Heart right ventricle (tissue), 16 donors: Measurements from ENCODE around the gene KLK10. TPM values are rescaled to one million over a fixed set of nuclear protein-coding genes. Genes with fewer than 3 reads are reported as not detected.

ENCODE experiments used
- ATAC-seq, 8 donors: fragments of 200-7000 bp; cut with Tn5 transposase; one replicate each; pipeline ENCODE4 v1.9.1; 2020; ENCODE audit warnings: mild to moderate bottlenecking in 8 of 8, moderate library complexity in 8 of 8, moderate number of reproducible peaks in 1 of 8
- DNase-seq, 2 donors: peaks; one replicate each; pipeline ENCODE4 v3.0.0-alpha.2; 2020
- H3K27ac ChIP-seq, 10 donors: fragments of 200-600 bp; sonication (generic) in 2 of 10; one replicate each; pipeline versions ENCODE4 v1.5.0 to v1.8.0; 2020 to 2022; ENCODE audit warnings: mild to moderate bottlenecking in 3 of 10
- H3K27me3 ChIP-seq, 7 donors: fragments of 200-600 bp; one replicate each; pipeline ENCODE4 v1.8.0; 2021 to 2022; ENCODE audit warnings: mild to moderate bottlenecking in 2 of 7
- H3K36me3 ChIP-seq, 9 donors: fragments of 200-600 bp; sonication (generic) in 1 of 9; one replicate each; pipeline versions ENCODE4 v1.5.0 to v1.8.0; 2020 to 2022; ENCODE audit warnings: mild to moderate bottlenecking in 2 of 9
- H3K4me1 ChIP-seq, 9 donors: fragments of 200-600 bp; sonication (generic) in 1 of 9; one replicate each; pipeline versions ENCODE4 v1.5.0 to v1.8.0; 2020 to 2022; ENCODE audit warnings: mild to moderate bottlenecking in 4 of 9
- H3K4me3 ChIP-seq, 10 donors: fragments of 200-600 bp; sonication (generic) in 2 of 10; one replicate each; pipeline versions ENCODE4 v1.5.0 to v1.8.0; 2020 to 2022; ENCODE audit warnings: mild to moderate bottlenecking in 7 of 10, moderate library complexity in 2 of 10
- H3K9me3 ChIP-seq, 11 donors: fragments of 200-600 bp in 10 of 11; sonication (generic) in 2 of 11; one replicate each; pipeline versions ENCODE4 v1.5.0 to v1.8.0; 2013 to 2022; ENCODE audit warnings: mild to moderate bottlenecking in 2 of 11, control low read depth in 1 of 11, moderate library complexity in 1 of 11
- WGBS, 2 donors: extraction: QIAGEN DNeasy Blood & Tissue Kit; methylation state at CpG; one replicate each; pipeline ENCODE4 v1.1.7; 2013; ENCODE audit warnings: inconsistent platforms in 1 of 2; 5-methylcytosine and 5-hydroxymethylcytosine counted together
- intact Hi-C, 10 donors: fragments of 100-400 bp; cut with DNase I; formaldehyde crosslinking; loops; one replicate each; pipeline versions ENCODE4 v1.11.1 to v1.14.2; 2022
- polyA plus RNA-seq, 2 donors: library from polyadenylated mRNA; stranded (reverse); fragments of 200-250 nt; gene quantifications; one replicate each; pipeline ENCODE4 v1.2.3, GENCODE V29; 2013
- total RNA-seq, 10 donors: library from RNA; stranded (reverse); fragmentation: NEBNext Ultra II Directional in 3 of 10; extraction: Animal tissue kit (Norgen Biotek cat#: 25700) in 3 of 10; gene quantifications; one replicate each; pipeline versions ENCODE4 v1.2.1 to v1.2.4, GENCODE V29; 2021 to 2023
- TF ChIP-seq, protein P1 (sequence below), 9 donors: fragments of 200-600 bp; sonication (generic) in 2 of 9; IDR thresholded peaks; one replicate each; pipeline versions ENCODE4 v1.5.0 to v1.8.0; 2021 to 2022; ENCODE audit warnings: antibody characterized with exemption in 9 of 9, mild to moderate bottlenecking in 5 of 9, moderate library complexity in 1 of 9
- donor health status: Arrhythmogenic right ventricular cardiomyopathy.
- donor health status: ischemic (EF 13 %, LVEDD 7.1; RV severe dilation, severe dysfunction).
- donor health status: healthy with polysubstance abuse.
- donor health status: DM: no; HTN: yes; CAD: no.
- donor health status: DM: no; HTN: no; CAD: no.
- donor health status: ischemic (EF 25% LVEDD 6.9; RV normal size, moderate dysfunction).
- donor health status: ischemic (EF 25% LVEDD 5.7; RV mildly dilated, moderate dysfunction).
- donor health status: healthy.
- donor health status: DM: yes; HTN: yes; CAD: no.
- donor health status: Ischemic cardiomyopathy.
- donor health status: ischemic (EF 35%, LVEDD 5.7; RV mildly dilated, moderate dysfunction).
- donor health status: nonischemic (EF 11% LVEDD 7.7; RV severe dilation, severe dysfunction).
- donor health status: DM: yes; HTN: yes; CAD: no.
- donor health status: PGD.
- donor health status: ischemic (EF 29% LVEDD 5.4; RV normal size, mild dysfunction).
- donor health status: nonischemic (EF 23%, LVEDD 6.1; RV moderate dilation, normal function).

Gene KLK10
- total and polyA plus RNA-seq, 12 donors, result 0.16 to 1.8 (median 0.42) TPM; not detected in 6

DNA sequence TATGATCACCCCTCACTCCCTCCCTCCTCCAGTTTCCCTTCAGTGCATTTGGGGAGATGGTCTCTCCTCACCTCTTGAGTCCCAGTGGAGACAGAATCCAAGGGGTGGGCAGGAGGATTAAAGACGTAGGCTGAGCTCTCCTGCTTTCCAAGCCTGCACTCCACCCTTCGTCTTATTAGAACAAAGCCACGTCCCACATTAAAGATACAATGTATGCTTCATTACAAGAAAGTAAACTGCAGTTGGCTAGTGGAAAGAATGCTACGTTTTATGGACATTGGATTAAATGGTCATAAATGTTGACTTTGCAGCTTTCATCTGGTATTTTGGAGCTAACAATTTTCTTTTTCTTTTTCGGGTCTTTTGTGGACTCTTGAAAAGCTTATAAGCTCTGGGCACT, 8.4 kb upstream of the KLK10 start:
- WGBS, 2 donors, result 63 to 73% methylated on average over 5 of the region's 5 CpGs
- H3K9me3 ChIP-seq, result no peaks in the 10 kb centered on the region
- H3K36me3 ChIP-seq, result no peaks in the 10 kb centered on the region
- no peak overlapping the region for H3K27ac ChIP-seq
- intact Hi-C loops, result loop anchor here in 3 of 10 donors (5.0 to 10.0 kb wide), 4 partner anchors 54 to 147 kb away; partner anchors contain the start of gene KLK14 (in 1 of the 3)
- H3K4me1 ChIP-seq, result peaks cover 0 to 16% (median 0%) of the 10 kb centered on the region in 9 donors
- DNase-seq (no peak), ATAC-seq (no peak)
- peaks cover 0 to 80% (median 43%) of the 10 kb centered on the region in 7 donors for H3K27me3 ChIP-seq
- TF ChIP-seq, protein P1, sequence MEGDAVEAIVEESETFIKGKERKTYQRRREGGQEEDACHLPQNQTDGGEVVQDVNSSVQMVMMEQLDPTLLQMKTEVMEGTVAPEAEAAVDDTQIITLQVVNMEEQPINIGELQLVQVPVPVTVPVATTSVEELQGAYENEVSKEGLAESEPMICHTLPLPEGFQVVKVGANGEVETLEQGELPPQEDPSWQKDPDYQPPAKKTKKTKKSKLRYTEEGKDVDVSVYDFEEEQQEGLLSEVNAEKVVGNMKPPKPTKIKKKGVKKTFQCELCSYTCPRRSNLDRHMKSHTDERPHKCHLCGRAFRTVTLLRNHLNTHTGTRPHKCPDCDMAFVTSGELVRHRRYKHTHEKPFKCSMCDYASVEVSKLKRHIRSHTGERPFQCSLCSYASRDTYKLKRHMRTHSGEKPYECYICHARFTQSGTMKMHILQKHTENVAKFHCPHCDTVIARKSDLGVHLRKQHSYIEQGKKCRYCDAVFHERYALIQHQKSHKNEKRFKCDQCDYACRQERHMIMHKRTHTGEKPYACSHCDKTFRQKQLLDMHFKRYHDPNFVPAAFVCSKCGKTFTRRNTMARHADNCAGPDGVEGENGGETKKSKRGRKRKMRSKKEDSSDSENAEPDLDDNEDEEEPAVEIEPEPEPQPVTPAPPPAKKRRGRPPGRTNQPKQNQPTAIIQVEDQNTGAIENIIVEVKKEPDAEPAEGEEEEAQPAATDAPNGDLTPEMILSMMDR (IDR thresholded peaks at IDR 0.05), result no peak
- H3K4me3 ChIP-seq, result no peak overlapping the region

DNA sequence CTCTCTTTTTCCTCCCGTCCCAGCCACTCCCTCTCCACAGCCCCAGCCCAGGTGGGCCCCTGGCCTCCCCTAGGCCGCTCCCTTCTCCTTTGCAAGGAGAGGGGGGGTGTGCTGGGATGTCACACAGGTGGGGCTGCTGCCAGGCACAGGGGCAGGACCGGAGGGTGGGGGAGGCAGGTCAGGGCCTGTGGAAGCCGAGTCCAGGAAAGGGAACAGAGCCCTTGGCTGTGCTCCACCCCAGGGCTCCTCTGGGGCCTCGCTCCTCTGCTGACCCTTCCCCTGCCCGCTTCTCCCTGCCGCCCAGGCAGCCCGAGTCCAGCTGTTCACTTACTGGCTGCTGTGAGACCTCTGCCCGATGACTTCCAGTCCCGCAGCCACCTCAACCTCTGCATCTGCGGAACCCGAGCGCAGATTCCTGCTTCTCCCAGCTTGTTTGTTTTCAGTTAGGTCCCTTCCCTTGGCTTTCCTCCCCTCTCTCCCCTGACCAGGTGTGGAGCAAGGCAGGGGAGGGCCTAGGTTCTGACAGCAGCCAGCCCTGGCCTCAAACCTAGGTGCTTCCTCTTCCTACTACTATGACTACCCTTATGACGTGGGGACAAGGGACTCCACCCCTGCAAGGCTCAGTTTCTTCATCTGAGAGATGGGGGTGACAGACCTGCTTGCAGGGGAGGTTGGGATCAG, 7.8 kb upstream of the KLK10 start:
- H3K36me3 ChIP-seq, result no peaks in the 10 kb centered on the region
- H3K9me3 ChIP-seq, result no peaks in the 10 kb centered on the region
- H3K27me3 ChIP-seq, result peaks cover 0 to 86% (median 43%) of the 10 kb centered on the region in 7 donors
- ATAC-seq (no peak), DNase-seq (no peak)
- peak overlapping the region in 2 of 10 donors; percentile 38 to 41 for H3K4me3 ChIP-seq
- intact Hi-C loops, result loop anchor here in 3 of 10 donors (5.0 to 10.0 kb wide), 4 partner anchors 55 to 148 kb away; partner anchors contain the start of gene KLK14 (in 1 of the 3)
- no peak overlapping the region for H3K27ac ChIP-seq
- H3K4me1 ChIP-seq, result peaks cover 0 to 16% (median 0%) of the 10 kb centered on the region in 9 donors
- TF ChIP-seq, protein P1 (IDR thresholded peaks at IDR 0.05), result no peak
- 41 to 42% methylated on average over 14 of the region's 14 CpGs for WGBS, 2 donors

GRCh38 chr19:51026554-51026831, 7.0 kb upstream of the KLK10 start, which contains the start of gene KLK11:
TSS of gene KLK11 (minus strand) at chr19:51026616. CDS start at chr19:51025631, 985 bp downstream.
- Histone ChIP-seq H3K27ac (peak within 1 kb of the TSS in 3 of 10 donors; percentile 23 to 44 (median 42)), H3K27me3 (peaks cover 0 to 80% (median 43%) of the 10 kb centered on the region in 7 donors), H3K4me3 (peak within 1 kb of the TSS in 6 of 10 donors; percentile 7 to 41 (median 13)), H3K9me3 (no peaks in the 10 kb centered on the region), H3K36me3 (no peaks in the 10 kb centered on the region), H3K4me1 (peaks cover 0 to 16% (median 0%) of the 10 kb centered on the region in 9 donors)
- intact Hi-C loops, result loop anchor here in 3 of 10 donors (5.0 to 10.0 kb wide), 4 partner anchors 56 to 148 kb away; partner anchors contain the start of gene KLK14 (in 1 of the 3)
- ATAC-seq (peak in 2 of 8 donors; percentile 32 to 41), DNase-seq (no peak)
- 73 to 79% methylated on average over 7 to 11 of the region's 11 CpGs for WGBS, 2 donors
- TF ChIP-seq, protein P1 (IDR thresholded peaks at IDR 0.05), result no peak

GRCh38 chr19:51025809-51026553, 6.5 kb upstream of the KLK10 start:
- intact Hi-C loops, result loop anchor here in 3 of 10 donors (5.0 to 10.0 kb wide), 4 partner anchors 56 to 149 kb away; partner anchors contain the start of gene KLK14 (in 1 of the 3)

More at GRCh38 chr19:51025809-51026553, 6.5 kb upstream of the KLK10 start:
- no peaks in the 10 kb centered on the region for H3K36me3 ChIP-seq
- no peaks in the 10 kb centered on the region for H3K9me3 ChIP-seq
- H3K4me3 ChIP-seq, result peak overlapping the region in 6 of 10 donors; percentile 7 to 41 (median 13)
- peaks cover 0 to 79% (median 43%) of the 10 kb centered on the region in 7 donors for H3K27me3 ChIP-seq
- ATAC-seq, result peak in 7 of 8 donors; percentile 14 to 63 (median 31)
- TF ChIP-seq, protein P1 (IDR thresholded peaks at IDR 0.05), result no peak
- no peak for DNase-seq
- WGBS, 2 donors, result 40 to 49% methylated on average over 18 of the region's 18 CpGs
- peaks cover 0 to 16% (median 0%) of the 10 kb centered on the region in 9 donors for H3K4me1 ChIP-seq
- peak overlapping the region in 3 of 10 donors; percentile 23 to 44 (median 42) for H3K27ac ChIP-seq
